Tracheal epithelial cell (primary cell): ENCODE measurements around the gene SLC30A7. TPM values are rescaled to one million over a fixed set of nuclear protein-coding genes. Genes with fewer than 3 reads are reported as not detected.

ENCODE experiments used
- total RNA-seq: library from RNA; depleted of rRNA; stranded (reverse); fragments of >200 nt; gene quantifications from 2 replicates; pipeline ENCODE4 v1.2.1, GENCODE V29; 2014

SLC30A7 gene
- total RNA-seq: 24.5 and 38.1 TPM in 2 replicates

GRCh38 chr1:100895540-100896480 lies at the start of gene SLC30A7:
Gene SLC30A7 (plus strand): TSS chr1:100896090. CDS start chr1:100896263, 173 bp downstream.

DNA sequence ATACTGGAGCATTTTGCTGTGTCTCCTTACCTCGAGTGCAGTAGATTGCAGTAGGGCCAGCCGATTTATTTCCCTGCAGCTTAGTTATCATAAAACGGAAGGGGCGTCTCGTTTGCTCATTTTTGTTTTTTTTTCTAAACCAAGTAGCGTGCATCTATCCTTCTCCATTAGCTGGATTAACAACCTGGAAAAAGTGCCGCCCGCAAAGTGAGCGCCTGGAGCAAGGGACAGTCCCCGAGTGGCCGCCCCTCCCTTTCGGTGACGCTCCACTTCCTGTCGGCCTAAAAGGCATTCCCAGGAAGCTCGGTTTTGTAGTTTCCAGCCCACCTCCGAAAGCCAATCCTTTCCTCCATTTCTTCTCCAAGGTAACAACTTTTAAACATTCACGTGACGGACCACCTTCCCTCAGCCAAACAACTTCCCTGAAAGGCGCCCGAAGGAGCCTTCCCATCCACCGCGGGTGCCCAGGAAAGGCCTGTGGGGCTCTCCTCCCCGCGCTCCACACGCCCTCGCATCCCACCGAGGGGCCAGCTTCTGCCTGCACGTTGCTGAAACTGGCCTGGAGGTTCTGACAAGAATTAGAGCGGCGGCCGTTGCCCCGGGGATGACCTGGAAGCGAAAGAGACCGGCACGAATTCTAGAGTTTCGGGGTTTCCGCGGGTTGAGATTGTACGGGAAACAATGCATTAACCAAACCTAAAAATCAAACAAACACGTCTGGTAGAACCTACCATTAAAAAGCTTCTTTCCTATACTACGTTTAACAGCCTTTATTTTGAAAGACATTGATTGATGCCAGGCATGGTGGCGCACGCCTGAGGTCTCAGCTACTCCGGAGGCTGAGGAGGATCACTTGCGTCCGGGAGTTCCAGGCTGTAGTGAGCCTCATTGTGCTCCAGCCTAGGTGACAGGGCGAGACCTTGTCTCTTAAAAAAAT lies 1.0 kb upstream of the SLC30A7 start, which contains the start of gene EXTL2:
Gene EXTL2, minus strand, starts transcription at position 240 of the 937 bp plus-strand sequence. CDS start 6,085 bp downstream, outside the sequence.

DNA sequence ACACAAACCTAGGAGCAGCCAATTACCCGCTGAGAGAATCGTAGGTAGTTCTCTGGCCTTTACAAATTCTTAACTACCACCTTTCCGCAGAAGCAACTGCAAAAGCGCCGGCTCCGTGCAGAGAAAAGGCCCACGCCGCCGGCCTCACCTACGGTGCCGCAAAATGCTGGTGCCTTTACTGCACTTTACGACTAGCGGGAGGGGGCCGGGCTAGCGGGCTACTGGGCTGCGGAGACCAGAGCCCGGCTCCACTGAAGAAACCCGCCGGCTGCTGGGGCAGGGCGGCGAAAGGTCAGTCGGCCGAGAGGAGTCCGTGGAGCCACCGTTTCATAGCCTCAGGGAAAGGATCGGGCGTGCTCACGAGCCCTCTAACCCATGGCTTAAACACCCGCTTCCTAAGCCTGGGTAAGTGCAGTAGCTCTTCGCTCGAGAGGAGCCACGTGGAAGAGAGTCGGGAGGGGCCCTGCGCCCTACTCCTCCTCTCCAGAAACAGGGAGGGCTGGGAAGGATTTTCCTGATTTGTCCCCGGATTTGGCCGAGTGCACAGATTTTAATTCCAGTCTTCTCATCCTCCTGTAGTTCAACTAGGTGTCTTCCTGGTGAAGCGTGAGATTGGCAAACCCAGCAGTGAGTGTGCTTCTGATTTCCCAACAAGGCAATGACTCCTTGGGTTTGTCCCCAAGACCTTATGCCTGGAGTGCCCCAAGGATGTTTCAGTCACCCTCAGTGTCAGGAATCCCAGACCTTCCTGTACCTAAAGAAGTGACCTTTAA lies 130.0 kb downstream of the SLC30A7 start, which contains the start of gene DPH5:
Gene DPH5, minus strand, starts transcription at position 128 of the 773 bp plus-strand sequence. CDS start 341 bp downstream, outside the sequence.

Other genes with a start within 250 kb of the SLC30A7 start
- 0.21 and 37.8 TPM in 2 replicates for gene VCAM1, start 176.3 kb upstream of the SLC30A7 start, total RNA-seq
- gene EXTL2, start 1.2 kb upstream of the SLC30A7 start, total RNA-seq: 4.3 and 5.1 TPM in 2 replicates
- 22.2 and 27.1 TPM in 2 replicates for gene DPH5, start 129.7 kb downstream of the SLC30A7 start, total RNA-seq